Liver (tissue), 9 donors: ENCODE data around the gene POLN. TPM values are rescaled to one million over a fixed set of nuclear protein-coding genes. Genes with fewer than 3 reads are reported as not detected.

Source experiments
- DNase-seq: peaks from one replicate; pipeline ENCODE4 v3.0.0-alpha.2; 2017; ENCODE audit warnings: low spot score
- H3K27ac ChIP-seq, 2 donors: one replicate each; pipeline ENCODE4 v1.7.0; 2013; ENCODE audit warnings: inconsistent platforms in 2 of 2, low read length in 2 of 2, control low read depth in 1 of 2, low read depth in 1 of 2, mild to moderate bottlenecking in 1 of 2
- H3K27me3 ChIP-seq, 4 donors: one replicate each; pipeline versions ENCODE4 v1.6.1 to v1.7.0; 2013; ENCODE audit warnings: low read length in 3 of 4, inconsistent platforms in 1 of 4, mild to moderate bottlenecking in 1 of 4, moderate library complexity in 1 of 4; ENCODE audit not compliant: control insufficient read depth in 4 of 4, insufficient read depth in 4 of 4
- H3K36me3 ChIP-seq, 4 donors: one replicate each; pipeline versions ENCODE4 v1.6.1 to v1.7.0; 2013; ENCODE audit warnings: low read length in 3 of 4, mild to moderate bottlenecking in 3 of 4, low read depth in 1 of 4, moderate library complexity in 1 of 4; ENCODE audit not compliant: control insufficient read depth in 4 of 4, insufficient read depth in 3 of 4
- H3K4me1 ChIP-seq, 4 donors: one replicate each; pipeline versions ENCODE4 v1.6.1 to v1.7.0; 2013; ENCODE audit warnings: low read length in 3 of 4, mild to moderate bottlenecking in 3 of 4, moderate library complexity in 1 of 4; ENCODE audit not compliant: control insufficient read depth in 4 of 4, insufficient read depth in 4 of 4
- H3K4me3 ChIP-seq, 3 donors: one replicate each; pipeline versions ENCODE4 v1.6.1 to v1.7.0; 2013; ENCODE audit warnings: low read length in 3 of 3, control low read depth in 1 of 3, low read depth in 1 of 3, mild to moderate bottlenecking in 1 of 3
- H3K9ac ChIP-seq, 2 donors: one replicate each; pipeline ENCODE4 v1.7.0; 2013; ENCODE audit warnings: low read length in 2 of 2, mild to moderate bottlenecking in 2 of 2, moderate library complexity in 2 of 2, control low read depth in 1 of 2, low read depth in 1 of 2
- H3K9me3 ChIP-seq, 4 donors: one replicate each; pipeline versions ENCODE4 v1.6.1 to v1.7.0; 2013; ENCODE audit warnings: low read length in 3 of 4; ENCODE audit not compliant: control insufficient read depth in 4 of 4
- EGR1 ChIP-seq, 2 donors: IDR thresholded peaks; 2 replicates each; pipeline ENCODE4 v1.6.1; 2016 to 2018; ENCODE audit warnings: antibody characterized with exemption in 2 of 2, low read depth in 2 of 2
- FOXA1 ChIP-seq: IDR thresholded peaks from 2 replicates; pipeline ENCODE4 v1.6.1; 2016; ENCODE audit warnings: antibody characterized with exemption
- FOXA2 ChIP-seq: IDR thresholded peaks from 2 replicates; pipeline ENCODE4 v1.6.1; 2016; ENCODE audit warnings: antibody characterized with exemption
- GABPA ChIP-seq, 2 donors: IDR thresholded peaks in 1 of 2; conservative IDR thresholded peaks in 1 of 2; 2 replicates each; pipeline ENCODE4 v1.6.1; 2016; ENCODE audit warnings: antibody characterized with exemption in 2 of 2, mild to moderate bottlenecking in 1 of 2, moderate library complexity in 1 of 2
- HNF4A ChIP-seq, 2 donors: conservative IDR thresholded peaks; 2 replicates each; pipeline ENCODE4 v1.6.1; 2016; ENCODE audit warnings: antibody characterized with exemption in 2 of 2, mild to moderate bottlenecking in 2 of 2
- HNF4G ChIP-seq: IDR thresholded peaks from 2 replicates; pipeline ENCODE4 v1.6.1; 2016; ENCODE audit warnings: antibody characterized with exemption
- JUND ChIP-seq, 2 donors: IDR thresholded peaks; 2 replicates each; pipeline ENCODE4 v1.6.1; 2016; ENCODE audit warnings: antibody characterized with exemption in 2 of 2
- NR2F2 ChIP-seq: IDR thresholded peaks from 2 replicates; pipeline ENCODE4 v1.6.1; 2016; ENCODE audit warnings: antibody characterized with exemption
- RAD21 ChIP-seq, 2 donors: IDR thresholded peaks; 2 replicates each; pipeline ENCODE4 v1.6.1; 2016; ENCODE audit warnings: antibody characterized with exemption in 2 of 2, mild to moderate bottlenecking in 2 of 2
- RXRA ChIP-seq, 2 donors: IDR thresholded peaks; 2 replicates each; pipeline ENCODE4 v1.6.1; 2017 to 2018; ENCODE audit warnings: antibody characterized with exemption in 2 of 2, mild to moderate bottlenecking in 1 of 2
- SP1 ChIP-seq: IDR thresholded peaks from 2 replicates; pipeline ENCODE4 v1.6.1; 2018; ENCODE audit warnings: antibody characterized with exemption, mild to moderate bottlenecking
- TAF1 ChIP-seq: conservative IDR thresholded peaks from 2 replicates; pipeline ENCODE4 v1.6.1; 2016; ENCODE audit warnings: antibody characterized with exemption, mild to moderate bottlenecking
- YY1 ChIP-seq: IDR thresholded peaks from 2 replicates; pipeline ENCODE4 v1.6.1; 2016; ENCODE audit warnings: antibody characterized with exemption, mild to moderate bottlenecking
- WGBS: extraction: QIAGEN DNeasy Blood & Tissue Kit; methylation state at CpG from one replicate; pipeline ENCODE4 v1.1.7; 2013; 5-methylcytosine and 5-hydroxymethylcytosine counted together
- polyA plus RNA-seq, 2 donors: library from polyadenylated mRNA; stranded (reverse) in 1 of 2; unstranded in 1 of 2; fragments of 200-250 nt in 1 of 2; fragments of >200 nt in 1 of 2; fragmentation: Nextera tagmentation in 1 of 2; extraction: Ambion mirVana in 1 of 2; gene quantifications; one replicate each; pipeline versions ENCODE4 v1.2.1 to v1.2.3, GENCODE V29; 2013 to 2015
- total RNA-seq, 2 donors: library from RNA; depleted of rRNA; stranded (reverse); fragments of >200 nt; gene quantifications; one replicate each; pipeline ENCODE4 v1.2.3, GENCODE V29; 2014
- TF ChIP-seq, protein P1 (sequence below): IDR thresholded peaks from 2 replicates; pipeline ENCODE4 v1.6.1; 2016; ENCODE audit warnings: antibody characterized with exemption
- TF ChIP-seq, protein P2 (sequence below): IDR thresholded peaks from 2 replicates; pipeline ENCODE4 v1.6.1; 2016; ENCODE audit warnings: antibody characterized with exemption
- TF ChIP-seq, protein P3 (sequence below): IDR thresholded peaks from 2 replicates; pipeline ENCODE4 v1.6.1; 2016; ENCODE audit warnings: antibody characterized with exemption, mild to moderate bottlenecking
- TF ChIP-seq, protein P4 (sequence below): fragments of 150-350 bp; IDR thresholded peaks from 2 replicates; pipeline ENCODE4 v1.5.1; 2017; ENCODE audit warnings: improper control_type of control experiment, low read depth, low read length; ENCODE audit not compliant: missing input control
- TF ChIP-seq, protein P5 (sequence below): IDR thresholded peaks from 2 replicates; pipeline ENCODE4 v1.6.1; 2016; ENCODE audit warnings: antibody characterized with exemption
- donor health status: healthy.
- donor health status: healthy.
- donor health status: healthy.
- donor health status: healthy.
- donor health status: healthy.

The POLN gene
- total and polyA plus RNA-seq, 4 donors: 0.44 to 2.3 (median 1.4) TPM

DNA sequence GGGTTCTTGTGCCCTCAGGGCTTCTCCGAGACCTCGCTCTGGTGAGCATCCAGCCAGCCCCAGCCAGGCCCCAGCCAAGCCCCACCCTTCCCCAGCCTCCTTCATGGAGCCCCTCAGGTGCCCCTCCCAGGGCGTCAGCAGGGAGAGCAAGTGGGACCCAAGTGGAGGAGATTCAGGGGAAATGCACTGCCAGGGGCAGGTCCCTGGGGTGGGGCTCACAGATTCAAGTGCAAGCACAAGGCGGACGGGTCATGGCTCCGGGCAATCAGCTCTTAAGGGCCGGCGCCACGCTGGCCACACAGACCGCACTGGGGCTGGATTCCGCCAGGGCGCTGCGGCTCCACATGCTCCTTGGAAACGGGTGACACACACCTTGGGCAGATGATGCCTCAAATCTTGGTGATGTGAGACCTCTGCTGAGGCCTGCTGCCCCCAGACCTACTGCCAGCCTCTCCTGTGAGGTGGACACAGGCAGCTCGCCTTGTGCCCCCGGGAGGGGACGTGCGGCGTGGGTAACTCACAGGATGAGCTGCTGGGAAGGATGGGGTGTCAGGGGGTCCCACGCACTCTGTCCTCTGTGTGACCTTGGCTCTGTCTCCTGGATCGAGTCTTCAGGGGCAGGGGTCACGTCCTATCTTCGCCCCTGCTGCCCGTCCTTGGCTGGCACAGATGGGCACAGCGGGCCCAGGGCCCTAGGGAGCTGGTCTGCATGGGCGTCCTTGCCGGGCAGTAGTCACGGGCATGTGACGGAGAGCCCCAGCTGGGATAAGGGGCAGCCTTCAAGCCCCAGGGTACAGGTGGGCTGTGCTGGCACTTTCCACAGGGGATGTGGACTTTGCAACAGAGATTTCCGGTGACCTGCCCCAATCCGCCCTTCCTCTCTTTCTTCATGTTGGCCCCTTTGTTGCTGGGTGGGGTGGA lies 165.7 kb downstream of the POLN start:
- Histone ChIP-seq H3K9ac (no peak overlapping the region), H3K4me3 (no peak overlapping the region), H3K9me3 (no peaks in the 10 kb centered on the region), H3K36me3 (no peaks in the 10 kb centered on the region), H3K4me1 (no peaks in the 10 kb centered on the region), H3K27ac (no peak overlapping the region), H3K27me3 (no peaks in the 10 kb centered on the region)
- no peak for TF ChIP-seq HNF4G
- TF ChIP-seq YY1: no peak
- no peak for TF ChIP-seq TAF1
- TF ChIP-seq GABPA (IDR thresholded peaks at IDR 0.05 in 1 of 2, conservative IDR thresholded peaks at IDR 0.05 in 1 of 2): no peak
- no peak for TF ChIP-seq EGR1 (IDR thresholded peaks at IDR 0.05; ENCODE audit: low read depth in 2 of 2)
- no peak for TF ChIP-seq RXRA (IDR thresholded peaks at IDR 0.05)
- TF ChIP-seq JUND (IDR thresholded peaks at IDR 0.05): no peak
- TF ChIP-seq SP1: no peak
- TF ChIP-seq, protein P1, sequence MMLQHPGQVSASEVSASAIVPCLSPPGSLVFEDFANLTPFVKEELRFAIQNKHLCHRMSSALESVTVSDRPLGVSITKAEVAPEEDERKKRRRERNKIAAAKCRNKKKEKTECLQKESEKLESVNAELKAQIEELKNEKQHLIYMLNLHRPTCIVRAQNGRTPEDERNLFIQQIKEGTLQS: no peak
- TF ChIP-seq FOXA2: no peak
- TF ChIP-seq FOXA1: no peak
- TF ChIP-seq, protein P2, sequence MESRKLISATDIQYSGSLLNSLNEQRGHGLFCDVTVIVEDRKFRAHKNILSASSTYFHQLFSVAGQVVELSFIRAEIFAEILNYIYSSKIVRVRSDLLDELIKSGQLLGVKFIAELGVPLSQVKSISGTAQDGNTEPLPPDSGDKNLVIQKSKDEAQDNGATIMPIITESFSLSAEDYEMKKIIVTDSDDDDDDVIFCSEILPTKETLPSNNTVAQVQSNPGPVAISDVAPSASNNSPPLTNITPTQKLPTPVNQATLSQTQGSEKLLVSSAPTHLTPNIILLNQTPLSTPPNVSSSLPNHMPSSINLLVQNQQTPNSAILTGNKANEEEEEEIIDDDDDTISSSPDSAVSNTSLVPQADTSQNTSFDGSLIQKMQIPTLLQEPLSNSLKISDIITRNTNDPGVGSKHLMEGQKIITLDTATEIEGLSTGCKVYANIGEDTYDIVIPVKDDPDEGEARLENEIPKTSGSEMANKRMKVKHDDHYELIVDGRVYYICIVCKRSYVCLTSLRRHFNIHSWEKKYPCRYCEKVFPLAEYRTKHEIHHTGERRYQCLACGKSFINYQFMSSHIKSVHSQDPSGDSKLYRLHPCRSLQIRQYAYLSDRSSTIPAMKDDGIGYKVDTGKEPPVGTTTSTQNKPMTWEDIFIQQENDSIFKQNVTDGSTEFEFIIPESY: no peak
- TF ChIP-seq HNF4A (conservative IDR thresholded peaks at IDR 0.05): no peak
- TF ChIP-seq, protein P3, sequence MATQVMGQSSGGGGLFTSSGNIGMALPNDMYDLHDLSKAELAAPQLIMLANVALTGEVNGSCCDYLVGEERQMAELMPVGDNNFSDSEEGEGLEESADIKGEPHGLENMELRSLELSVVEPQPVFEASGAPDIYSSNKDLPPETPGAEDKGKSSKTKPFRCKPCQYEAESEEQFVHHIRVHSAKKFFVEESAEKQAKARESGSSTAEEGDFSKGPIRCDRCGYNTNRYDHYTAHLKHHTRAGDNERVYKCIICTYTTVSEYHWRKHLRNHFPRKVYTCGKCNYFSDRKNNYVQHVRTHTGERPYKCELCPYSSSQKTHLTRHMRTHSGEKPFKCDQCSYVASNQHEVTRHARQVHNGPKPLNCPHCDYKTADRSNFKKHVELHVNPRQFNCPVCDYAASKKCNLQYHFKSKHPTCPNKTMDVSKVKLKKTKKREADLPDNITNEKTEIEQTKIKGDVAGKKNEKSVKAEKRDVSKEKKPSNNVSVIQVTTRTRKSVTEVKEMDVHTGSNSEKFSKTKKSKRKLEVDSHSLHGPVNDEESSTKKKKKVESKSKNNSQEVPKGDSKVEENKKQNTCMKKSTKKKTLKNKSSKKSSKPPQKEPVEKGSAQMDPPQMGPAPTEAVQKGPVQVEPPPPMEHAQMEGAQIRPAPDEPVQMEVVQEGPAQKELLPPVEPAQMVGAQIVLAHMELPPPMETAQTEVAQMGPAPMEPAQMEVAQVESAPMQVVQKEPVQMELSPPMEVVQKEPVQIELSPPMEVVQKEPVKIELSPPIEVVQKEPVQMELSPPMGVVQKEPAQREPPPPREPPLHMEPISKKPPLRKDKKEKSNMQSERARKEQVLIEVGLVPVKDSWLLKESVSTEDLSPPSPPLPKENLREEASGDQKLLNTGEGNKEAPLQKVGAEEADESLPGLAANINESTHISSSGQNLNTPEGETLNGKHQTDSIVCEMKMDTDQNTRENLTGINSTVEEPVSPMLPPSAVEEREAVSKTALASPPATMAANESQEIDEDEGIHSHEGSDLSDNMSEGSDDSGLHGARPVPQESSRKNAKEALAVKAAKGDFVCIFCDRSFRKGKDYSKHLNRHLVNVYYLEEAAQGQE: no peak
- TF ChIP-seq, protein P4, sequence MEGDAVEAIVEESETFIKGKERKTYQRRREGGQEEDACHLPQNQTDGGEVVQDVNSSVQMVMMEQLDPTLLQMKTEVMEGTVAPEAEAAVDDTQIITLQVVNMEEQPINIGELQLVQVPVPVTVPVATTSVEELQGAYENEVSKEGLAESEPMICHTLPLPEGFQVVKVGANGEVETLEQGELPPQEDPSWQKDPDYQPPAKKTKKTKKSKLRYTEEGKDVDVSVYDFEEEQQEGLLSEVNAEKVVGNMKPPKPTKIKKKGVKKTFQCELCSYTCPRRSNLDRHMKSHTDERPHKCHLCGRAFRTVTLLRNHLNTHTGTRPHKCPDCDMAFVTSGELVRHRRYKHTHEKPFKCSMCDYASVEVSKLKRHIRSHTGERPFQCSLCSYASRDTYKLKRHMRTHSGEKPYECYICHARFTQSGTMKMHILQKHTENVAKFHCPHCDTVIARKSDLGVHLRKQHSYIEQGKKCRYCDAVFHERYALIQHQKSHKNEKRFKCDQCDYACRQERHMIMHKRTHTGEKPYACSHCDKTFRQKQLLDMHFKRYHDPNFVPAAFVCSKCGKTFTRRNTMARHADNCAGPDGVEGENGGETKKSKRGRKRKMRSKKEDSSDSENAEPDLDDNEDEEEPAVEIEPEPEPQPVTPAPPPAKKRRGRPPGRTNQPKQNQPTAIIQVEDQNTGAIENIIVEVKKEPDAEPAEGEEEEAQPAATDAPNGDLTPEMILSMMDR: no peak
- TF ChIP-seq, protein P5, sequence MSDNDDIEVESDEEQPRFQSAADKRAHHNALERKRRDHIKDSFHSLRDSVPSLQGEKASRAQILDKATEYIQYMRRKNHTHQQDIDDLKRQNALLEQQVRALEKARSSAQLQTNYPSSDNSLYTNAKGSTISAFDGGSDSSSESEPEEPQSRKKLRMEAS: no peak
- no peak for TF ChIP-seq RAD21 (IDR thresholded peaks at IDR 0.05)
- TF ChIP-seq NR2F2: no peak
- 95% methylated on average over 31 of the region's 31 CpGs for WGBS
- DNase-seq: no peak
